NCI-H446 (cell line): ENCODE data around the gene EID1.
A peak's percentile ranks its signal among the peaks of the same experiment; 100 is the strongest.
"Not testable (repeated sequence)": the region's sequence is repeated elsewhere in the genome, so short reads cannot be mapped to it uniquely, and the experiment has no call there.

Experiments
- DNase-seq, 2 experiments: peaks; one replicate each; lab custom pipeline; 2025; lab: John Stamatoyannopoulos, UW

EID1 gene, protein sequence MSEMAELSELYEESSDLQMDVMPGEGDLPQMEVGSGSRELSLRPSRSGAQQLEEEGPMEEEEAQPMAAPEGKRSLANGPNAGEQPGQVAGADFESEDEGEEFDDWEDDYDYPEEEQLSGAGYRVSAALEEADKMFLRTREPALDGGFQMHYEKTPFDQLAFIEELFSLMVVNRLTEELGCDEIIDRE

DNA sequence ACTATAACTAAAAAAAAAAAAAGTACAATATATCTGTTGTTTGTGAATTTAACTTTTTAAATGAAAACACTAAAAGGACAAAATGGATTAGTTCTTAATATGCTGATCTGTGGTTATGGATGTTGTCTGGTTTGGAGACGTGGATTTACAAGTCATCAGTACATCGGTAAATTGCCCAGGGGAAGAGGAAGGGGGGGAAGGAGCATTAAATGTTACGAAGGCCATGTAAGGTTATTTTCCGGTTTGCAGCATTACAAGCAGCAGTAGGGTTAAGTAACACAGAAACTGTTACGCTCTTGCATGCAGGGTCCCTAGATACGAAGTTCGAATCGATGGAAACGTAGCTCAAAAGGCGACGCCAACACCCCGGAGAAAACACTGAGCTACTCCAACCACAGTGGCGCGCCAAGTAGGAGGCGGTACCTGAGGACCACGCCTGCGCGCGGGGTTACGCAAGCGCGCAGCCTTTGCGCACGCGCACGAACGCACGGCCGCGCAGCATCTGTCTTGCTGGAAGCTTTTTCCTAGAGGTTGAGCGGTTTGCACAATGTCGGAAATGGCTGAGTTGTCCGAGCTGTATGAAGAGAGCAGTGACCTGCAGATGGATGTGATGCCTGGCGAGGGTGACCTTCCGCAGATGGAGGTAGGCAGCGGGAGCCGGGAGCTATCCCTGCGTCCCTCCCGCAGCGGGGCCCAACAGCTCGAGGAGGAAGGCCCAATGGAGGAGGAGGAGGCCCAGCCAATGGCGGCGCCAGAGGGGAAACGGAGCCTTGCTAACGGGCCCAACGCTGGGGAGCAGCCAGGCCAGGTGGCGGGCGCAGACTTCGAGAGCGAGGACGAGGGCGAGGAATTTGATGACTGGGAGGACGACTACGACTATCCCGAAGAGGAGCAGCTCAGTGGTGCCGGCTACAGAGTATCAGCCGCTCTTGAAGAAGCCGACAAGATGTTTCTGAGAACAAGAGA lies at the start of gene EID1:
EID1 (plus strand) TSS at position 505 of the 966 bp plus-strand sequence; CDS start at position 548, 43 bp downstream.
- DNase-seq = peak; percentile 84 to 95

DNA sequence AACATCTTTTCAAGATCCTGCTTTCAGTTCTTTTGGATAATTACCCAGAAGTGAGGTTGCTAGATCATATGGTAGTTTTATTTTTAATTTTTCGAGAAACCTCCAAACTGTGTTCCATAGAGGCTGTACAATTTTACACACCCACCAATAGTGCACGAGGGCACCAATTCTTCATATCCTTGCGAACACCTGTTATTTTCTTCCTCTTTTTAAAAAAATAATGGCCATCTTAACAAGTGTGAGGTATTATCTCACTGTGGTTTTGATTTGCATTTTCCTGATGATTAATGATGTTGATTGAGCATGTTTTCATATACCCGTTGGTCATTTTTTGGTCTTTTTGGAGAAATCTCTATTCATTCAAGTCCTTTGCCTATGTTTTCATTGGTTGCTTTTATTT lies 49.5 kb upstream of the EID1 start:
- DNase-seq = no peak

DNA sequence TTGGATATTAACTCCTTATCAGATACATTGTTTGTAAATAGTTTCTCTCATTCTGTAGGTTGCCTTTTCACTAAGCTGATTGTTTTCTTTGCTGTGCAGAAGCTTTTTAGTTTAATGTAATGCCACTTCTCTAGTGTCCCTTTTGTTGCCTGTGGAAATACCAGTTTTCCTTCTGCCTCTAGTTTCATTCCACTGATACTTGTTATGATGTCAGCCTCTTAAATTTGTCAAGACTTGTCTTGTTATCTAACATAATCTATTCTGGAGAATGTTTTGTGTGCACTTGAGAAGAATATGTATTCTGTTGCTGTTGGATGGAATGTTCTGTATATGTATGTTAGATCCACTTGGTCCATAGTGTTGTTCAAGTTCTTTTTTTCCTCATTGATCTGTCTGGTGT lies 49.0 kb upstream of the EID1 start:
- no peak for DNase-seq

DNA sequence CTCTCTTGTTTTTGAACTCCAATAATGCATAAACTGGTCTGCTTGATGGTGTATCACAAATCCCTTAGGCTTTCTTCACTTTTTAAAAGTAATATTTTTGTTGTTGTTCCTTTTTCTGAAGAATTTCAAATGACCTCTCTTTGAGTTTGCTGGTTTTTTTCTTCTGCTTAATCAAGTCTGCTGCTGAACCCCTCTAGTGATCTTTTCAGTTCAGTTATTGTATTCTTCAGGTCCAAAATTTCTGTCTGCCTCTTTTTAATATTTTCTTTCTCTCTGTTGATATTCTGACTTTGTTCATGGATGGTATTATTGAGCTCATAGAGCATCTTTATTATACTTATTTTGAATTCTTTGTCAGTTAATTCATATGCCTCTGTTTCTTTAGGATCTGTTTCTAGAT lies 45.3 kb upstream of the EID1 start:
- DNase-seq = no peak

DNA sequence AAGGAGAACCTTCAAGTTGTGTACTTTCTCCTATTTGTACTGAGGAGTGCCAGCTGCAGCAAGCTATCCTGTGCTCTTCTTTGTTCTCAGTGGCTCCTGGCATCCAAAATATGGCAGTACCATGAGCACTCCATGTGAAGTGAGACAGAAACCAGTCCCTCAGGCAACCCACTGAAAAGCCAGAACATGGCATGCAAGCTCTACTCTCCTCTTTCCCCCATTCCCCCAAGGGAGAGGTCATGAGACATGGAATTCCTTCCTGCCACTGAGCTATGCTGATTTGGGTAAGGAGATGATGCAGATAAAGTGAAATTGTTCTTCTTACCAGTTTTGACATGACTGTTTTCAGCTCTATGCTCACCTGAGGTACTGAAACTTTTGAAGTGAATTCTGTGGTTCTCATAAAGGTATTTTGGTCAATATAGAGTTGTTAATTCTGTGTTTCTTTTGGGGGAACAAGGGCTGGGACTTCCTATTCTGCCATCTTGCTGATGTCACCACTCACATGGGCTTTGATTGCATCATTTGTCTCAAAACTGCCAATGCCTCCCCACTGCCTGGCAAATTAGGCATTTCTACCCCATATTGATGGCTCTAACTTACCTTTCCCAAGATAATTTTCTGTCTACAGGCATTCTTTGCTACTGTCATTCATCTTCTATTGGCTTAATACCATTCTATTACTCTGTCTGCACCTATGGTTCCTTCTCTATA lies 44.3 kb upstream of the EID1 start:
- no peak for DNase-seq

DNA sequence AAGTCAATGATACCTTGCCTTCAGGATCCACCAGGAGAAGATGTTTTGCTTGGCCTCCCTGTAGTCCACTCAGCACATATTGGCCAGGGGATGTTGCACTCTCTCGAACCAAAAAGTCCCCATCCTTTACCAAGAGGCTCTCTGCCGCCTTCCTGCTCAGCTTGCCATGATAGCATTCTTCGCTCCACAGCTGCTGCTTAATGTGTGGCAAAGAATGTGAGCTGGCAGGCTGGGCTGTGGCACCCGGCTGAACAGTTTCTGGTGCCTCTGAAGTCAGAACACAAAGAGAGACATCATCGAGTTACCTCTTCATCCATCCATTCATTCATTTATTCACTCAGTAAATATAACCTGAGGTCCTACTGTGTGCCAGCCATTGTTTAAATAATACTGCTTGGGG lies 43.2 kb upstream of the EID1 start:
- DNase-seq = no peak

DNA sequence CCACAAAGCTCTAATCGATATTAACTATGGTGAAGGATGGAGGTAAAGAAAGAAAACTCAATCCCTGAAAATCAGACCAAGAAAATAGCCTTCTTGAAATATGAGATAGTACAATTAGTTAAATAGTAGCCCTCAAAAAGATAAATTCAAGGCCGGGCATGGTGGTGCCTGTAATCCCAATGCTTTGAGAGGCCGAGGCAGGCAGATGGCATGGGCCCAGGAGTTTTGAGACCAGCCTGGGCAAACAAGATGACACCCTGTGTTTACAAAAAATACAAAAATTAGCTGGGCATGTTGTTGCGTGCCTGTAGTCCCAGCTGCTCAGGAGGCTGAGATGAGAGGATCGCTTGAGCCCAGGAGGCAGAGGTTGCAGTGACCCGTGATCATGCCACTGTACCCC lies 35.4 kb upstream of the EID1 start:
- peak; percentile 60 to 75 for DNase-seq

DNA sequence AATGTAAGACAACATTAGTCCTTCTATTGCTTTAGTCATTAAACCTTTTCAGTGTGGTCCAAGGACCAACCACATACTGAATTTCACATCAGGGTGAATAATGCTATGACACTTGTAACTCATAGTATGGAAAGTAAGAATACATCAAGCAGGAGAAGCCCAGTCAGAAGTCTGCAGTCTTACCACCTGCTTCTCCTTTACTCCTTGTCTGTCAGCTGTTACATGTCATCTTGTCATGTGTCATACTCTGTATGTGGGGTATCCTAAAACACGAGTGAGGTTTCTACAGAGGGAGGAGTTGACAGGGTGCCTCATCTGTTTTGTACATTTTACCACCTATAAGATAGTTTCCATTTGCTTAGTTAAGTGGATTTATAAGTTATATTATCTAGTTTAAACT lies 32.8 kb upstream of the EID1 start:
- DNase-seq = no peak

DNA sequence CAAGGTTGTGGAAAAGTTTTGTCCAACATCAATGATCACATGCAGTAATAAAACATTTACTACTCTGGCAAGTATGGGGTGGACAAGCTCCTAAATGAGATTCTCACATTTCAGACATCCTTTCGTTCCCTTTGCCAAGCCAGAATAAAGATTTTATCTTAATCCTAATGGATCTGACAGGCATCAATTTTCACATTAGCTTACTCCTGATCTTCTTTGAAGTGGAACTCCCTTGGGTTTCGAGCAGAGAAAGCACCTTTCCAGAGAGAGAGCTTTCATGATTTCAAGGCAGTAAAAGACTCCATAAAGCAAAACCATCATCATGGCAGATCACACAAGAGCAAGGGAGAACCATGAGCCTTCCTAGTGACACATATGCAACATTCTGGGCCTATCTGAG lies 27.3 kb upstream of the EID1 start:
- no peak for DNase-seq

DNA sequence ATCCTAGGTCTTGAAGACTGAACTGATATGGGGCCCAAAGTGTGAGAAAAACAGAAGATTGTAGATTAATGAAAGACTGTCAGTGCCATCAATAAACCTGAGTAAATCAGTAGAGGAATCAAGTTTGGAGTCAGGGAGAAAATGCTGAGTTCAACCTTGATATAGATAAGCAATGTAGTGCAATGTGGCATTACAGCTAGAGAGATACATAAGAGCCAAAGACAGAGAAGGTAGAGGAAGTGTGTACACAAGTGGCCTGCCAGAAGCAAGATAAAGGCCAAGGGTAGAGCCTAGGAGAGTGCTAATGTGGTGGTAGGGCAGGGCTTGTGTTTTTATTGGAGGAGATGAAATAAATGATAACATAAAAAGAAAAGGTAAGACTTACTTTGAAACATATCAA lies 26.0 kb upstream of the EID1 start:
- DNase-seq = no peak

DNA sequence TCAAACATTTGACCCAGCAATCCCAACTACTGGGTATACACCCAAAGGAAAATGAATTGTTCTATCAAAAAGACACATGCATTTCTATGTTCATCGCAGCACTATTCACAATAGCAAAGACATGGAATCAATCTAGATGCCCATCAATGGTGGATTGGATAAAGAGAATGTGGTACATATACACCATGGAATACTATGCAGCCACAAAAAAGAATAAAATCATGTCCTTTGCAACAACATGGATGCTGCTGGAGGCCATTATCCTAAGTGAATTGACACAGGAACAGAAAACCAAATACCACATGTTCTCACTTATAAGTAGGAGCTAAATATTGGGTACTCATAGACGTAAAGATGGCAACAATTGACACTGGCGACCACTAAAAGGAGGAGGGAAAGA lies 23.5 kb upstream of the EID1 start:
- DNase-seq = not testable (repeated sequence)

DNA sequence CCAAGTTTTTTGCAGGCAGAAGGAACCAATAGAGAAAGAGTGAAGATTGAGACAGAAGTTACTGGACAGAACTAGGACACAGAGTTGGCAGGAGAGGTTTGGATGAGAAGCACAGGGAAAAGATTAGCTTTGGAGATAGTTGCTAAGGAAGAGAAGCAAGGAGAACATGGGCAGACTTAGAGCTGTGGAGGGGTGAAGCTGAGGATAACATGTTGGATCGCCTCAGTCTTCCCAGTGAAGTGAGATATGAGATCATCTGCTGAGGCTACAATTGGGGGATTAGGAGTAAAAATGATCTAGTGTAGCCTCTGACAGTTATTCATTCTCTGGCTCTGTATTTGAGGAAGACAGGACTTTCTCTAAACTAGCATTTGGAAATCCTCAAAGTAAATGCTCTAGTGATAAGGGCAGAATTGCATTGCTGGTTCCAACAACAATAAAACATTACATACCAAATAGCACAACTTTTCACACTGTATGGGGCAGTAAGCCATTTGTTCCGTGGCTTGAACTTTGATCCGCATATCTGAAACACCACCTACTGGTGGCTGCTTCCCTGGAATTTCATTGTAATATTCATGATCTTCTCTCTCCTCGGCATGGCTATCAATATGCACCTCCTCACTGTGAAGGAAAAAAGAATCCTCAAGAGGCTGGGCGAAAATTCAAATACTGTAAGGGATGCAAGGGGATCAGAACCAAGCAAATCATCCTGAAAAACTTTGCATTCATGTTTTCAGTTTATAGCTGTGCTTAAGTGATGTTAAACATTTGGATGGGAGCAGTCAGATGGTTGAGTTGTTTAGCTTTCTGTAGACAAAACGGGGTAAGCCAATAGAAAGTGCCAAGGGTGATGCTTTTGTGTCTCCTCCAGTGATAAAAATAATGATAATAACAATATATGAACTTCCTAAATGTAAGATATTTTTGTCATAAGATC lies 22.2 kb upstream of the EID1 start:
- DNase-seq = peak; percentile 19 to 43

DNA sequence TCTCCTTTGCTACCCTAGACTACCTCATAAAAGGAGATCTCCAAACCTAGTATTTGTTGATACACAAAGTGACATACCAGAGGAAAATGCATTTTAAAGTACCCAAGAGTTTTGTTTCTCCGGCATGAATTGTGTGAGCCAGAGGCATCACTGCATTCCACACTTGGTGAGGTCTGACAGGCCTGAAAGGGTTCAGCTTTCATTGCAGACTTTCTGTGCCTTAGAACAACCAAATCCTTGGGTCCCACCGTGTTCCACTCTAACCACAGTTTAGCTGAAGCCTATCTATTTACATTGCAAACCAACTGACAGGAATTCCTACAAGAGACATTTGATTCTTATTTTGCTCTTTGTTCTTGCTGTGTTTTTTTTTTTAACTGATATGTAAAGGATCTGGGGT lies 21.0 kb upstream of the EID1 start:
- DNase-seq = no peak

DNA sequence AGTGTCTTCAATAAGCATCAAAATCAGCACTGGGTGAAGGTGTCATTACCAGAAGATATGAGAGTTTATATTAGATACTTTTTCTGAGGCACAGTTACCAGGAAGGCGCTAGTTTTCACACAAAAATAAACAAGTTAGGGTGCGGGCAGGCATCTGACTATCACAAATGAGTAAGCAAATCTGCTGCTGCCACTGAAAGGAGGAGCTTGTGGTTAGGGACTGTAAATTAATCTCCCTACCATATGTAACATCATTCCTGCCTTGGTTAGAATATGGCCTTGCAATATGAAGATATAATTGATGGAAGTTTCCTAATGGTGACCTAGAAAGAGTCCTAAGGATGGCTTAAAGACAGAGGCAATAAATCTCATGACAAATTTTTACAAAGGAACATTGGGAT lies 19.5 kb upstream of the EID1 start:
- no peak for DNase-seq

DNA sequence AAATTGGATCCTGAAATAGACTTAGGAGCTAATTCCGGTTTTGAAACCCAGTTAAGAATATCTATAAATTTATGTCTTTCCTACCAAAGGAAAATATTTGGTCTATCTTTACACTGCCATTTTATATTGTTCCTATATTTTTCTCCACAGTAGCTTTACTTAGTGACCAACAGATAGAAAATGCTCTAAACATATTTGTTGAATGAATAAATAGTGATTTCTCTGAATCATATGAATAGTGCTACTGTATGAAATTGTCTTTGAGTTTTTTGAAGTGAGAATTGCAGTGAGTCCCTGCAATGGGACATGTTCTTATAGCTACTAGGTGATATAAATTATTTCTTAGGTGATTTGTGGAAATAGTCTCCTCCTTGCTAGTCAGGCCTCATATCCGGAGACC lies 18.5 kb upstream of the EID1 start:
- no peak for DNase-seq

DNA sequence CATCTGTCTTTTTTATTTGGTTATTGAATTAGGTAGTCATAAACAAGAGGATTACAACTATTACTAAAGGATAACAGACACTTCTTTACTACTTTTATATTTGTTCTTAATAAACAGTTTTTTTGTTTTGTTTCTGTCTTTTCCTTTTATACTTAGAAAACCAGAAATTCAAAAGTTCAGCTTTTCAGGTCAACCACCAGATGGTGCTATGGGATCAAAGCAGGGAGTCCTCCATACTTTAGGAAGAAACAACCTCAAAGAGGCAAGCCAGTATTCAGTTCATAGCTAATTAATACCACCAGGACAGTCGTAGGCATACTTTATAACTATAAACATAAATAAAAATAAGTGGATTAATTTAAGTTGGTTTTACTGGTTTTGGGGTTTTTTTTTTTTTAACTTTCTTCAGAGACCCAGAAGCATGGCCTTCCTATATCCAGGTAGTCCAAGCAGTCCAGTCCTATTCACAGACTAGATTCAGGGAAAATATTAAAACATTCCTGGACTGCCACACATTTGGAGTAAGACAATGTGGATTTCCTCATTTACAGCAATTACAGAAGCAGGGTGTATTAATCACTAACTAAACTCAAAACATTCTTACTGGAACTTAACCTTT lies 16.0 kb upstream of the EID1 start:
- DNase-seq = peak; percentile 25 to 76

DNA sequence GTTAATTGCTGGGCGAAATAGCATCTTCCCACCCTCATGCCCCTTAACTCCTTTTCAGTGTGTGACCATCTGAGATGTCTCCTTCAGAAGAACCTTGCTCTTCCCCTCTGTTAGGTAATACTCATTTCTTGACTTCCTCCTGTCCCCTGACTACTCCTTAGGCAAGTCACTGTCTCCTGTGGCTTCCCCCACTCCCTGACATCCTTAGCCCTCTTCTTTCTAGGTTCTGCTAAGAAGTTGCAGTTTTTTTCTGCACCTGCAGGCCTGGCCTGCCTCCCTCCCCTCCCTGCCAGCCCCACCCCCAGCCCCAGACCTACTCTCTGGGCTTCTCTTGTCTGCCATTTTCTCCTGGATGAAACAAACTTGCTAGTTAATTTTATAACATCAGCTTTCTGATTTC lies 15.2 kb upstream of the EID1 start:
- no peak for DNase-seq

DNA sequence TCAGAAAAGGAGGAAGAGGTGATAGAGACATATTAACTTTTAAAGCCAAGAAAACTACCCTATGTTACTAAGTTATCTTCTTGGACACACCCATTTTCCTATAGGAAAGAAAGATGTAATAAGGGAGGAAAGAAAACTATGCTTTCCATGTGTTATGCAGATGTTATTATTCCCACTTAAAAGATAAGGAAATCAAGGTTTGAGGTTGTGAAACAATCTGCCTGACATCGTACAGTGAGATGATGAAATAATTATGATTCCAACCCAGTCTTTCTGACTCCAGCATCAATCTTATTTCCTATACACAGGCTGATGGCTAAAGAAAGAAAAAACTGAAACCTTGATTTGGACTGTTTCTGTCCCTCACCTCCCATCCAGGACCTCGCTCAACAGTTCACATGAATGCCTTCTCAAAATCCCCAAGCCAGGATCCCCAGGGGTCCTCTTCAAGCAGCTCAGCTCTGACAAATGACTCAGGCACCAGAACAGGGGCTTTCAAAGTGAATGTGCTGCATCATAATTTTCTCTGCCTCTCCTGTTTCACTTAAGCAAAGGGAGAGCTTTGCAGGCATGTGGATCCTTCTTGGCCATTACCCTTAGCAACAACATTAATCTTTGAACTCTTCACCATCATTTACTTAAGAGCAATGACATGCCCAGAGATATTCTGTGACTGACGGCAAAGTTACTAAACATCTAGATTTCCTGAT lies 12.4 kb upstream of the EID1 start:
- peak in 1 of 2 experiments; percentile 39 for DNase-seq

DNA sequence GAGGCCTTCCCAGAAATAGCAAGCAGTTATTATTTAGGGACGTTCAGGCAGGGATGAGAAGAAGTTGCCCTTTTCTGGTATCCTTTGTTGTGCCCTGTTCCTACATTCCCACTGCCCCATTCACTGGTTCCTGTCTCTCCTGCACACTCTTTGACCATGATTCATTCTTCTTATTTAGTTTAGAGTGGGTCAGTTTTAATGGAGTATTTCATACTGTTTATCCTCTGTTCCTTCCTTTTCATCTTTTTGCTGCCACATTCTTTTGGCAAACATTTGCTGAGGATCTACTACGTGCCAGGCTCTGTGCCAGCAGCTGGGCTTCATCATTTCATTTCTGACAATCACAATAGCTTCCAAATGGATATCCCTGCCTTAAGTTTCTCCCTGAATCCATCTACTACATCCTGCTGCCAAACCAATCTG lies 11.8 kb upstream of the EID1 start:
- peak; percentile 14 to 81 for DNase-seq

DNA sequence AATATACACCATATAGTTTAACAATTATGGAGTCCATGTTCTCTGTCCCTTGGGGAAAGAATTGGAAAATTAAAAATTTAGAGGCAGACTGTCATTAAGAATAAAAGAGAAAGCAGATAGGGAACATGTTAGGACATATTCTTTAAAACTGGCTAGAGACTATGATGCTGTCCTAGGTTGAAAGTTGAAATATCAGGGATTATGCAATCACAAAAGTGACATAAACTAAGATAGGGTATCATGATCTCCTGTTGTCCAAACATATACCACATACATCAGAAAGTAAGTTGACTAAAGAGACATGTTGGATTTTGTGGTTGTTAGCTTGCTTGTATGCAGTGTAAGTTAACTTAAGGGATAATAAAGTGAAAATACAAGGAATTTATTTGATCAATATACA lies 9.9 kb upstream of the EID1 start:
- no peak for DNase-seq

DNA sequence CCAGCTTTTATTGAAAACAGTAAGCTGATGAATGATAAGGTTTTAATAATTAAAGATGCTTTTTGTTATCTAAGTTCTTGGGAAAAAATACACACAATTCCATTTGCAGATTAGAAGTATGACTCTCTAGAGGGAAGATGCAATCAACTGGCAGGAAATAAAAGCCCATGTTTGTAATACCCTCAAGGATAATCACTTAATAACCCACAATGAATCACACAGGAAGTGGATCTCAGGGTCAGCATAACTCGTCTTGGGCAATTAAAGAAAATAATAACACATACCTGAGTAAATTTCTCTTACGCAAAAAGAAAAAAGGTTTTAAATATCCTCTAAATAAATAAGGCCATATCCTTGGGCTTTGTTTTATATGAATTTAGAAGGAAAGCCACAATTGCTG lies 9.4 kb upstream of the EID1 start:
- DNase-seq = no peak
